ENCODE results near the gene CHST6. TPM values are rescaled to one million over a fixed set of nuclear protein-coding genes. Genes with fewer than 3 reads are reported as not detected.

Gene CHST6
- total RNA-seq, 1 experiment from 2014 or later: 17.9 TPM

GRCh38 chr16:75446416-75446815 is 48.8 kb downstream of the CHST6 start:
- ChIA-PET POLR2A (no interaction called here), CTCF (interaction anchor here (0.6 to 1.4 kb wide), 2 partner anchors 19 to 77 kb away, joined by 3 to 4 read pairs; no protein-coding TSS in a partner anchor)
- H3K79me2 ChIP-seq (ENCODE audit: insufficient read depth, low read length): peaks cover 21% of the 10 kb centered on the region

More at GRCh38 chr16:75446416-75446815, 48.8 kb downstream of the CHST6 start:
- TF ChIP-seq MAX (IDR thresholded peaks at IDR 0.05): no peak
- no peak for TF ChIP-seq ZNF274 (IDR thresholded peaks at IDR 0.05; ENCODE audit: low read depth, low read length)
- no peak for TF ChIP-seq EZH2phosphoT487 (IDR thresholded peaks at IDR 0.05; ENCODE audit: borderline replicate concordance)
- TF ChIP-seq JUND (IDR thresholded peaks at IDR 0.05): no peak
- TF ChIP-seq SP1 (IDR thresholded peaks at IDR 0.05; ENCODE audit: low read depth): no peak
- TF ChIP-seq SRF (IDR thresholded peaks at IDR 0.05; ENCODE audit: low read depth): no peak
- no peak for TF ChIP-seq ZFX (IDR thresholded peaks at IDR 0.05)
- no peak for TF ChIP-seq ZBTB33 (IDR thresholded peaks at IDR 0.05; ENCODE audit: extremely low read depth, insufficient replicate concordance, low read length)
- TF ChIP-seq YY1 (IDR thresholded peaks at IDR 0.05; ENCODE audit: extremely low read depth, insufficient replicate concordance, low read depth, low read length): no peak
- TF ChIP-seq CTCF (IDR thresholded peaks at IDR 0.05 in 2 of 3, conservative IDR thresholded peaks at IDR 0.05 in 1 of 3; ENCODE audit: borderline replicate concordance in 1 of 3, insufficient read depth in 1 of 3, low read depth in 2 of 3, low read length in 2 of 3): no peak
- TF ChIP-seq FOSL1 (IDR thresholded peaks at IDR 0.05; ENCODE audit: low read depth): no peak
- no peak for TF ChIP-seq POLR2A (IDR thresholded peaks at IDR 0.05; ENCODE audit: borderline replicate concordance, extremely low read depth, insufficient read depth, insufficient read length)
- no peak for TF ChIP-seq EZH2 (IDR thresholded peaks at IDR 0.05)
- TF ChIP-seq POLR2AphosphoS5 (IDR thresholded peaks at IDR 0.05; ENCODE audit: low read depth, low read length): no peak
- no peak for TF ChIP-seq EGR1 (IDR thresholded peaks at IDR 0.05; ENCODE audit: low read depth)
- TF ChIP-seq ELF1 (IDR thresholded peaks at IDR 0.05; ENCODE audit: borderline replicate concordance, low read depth): no peak
- no peak for TF ChIP-seq REST (IDR thresholded peaks at IDR 0.05; ENCODE audit: low read depth)
- no peak for TF ChIP-seq RAD21 (IDR thresholded peaks at IDR 0.05; ENCODE audit: low read depth)
- TF ChIP-seq TCF7L2 (IDR thresholded peaks at IDR 0.05; ENCODE audit: borderline replicate concordance, extremely low read depth, insufficient read depth, insufficient read length): no peak
- ATAC-seq (no peak), DNase-seq (ENCODE audit: low read depth, low spot score) (no peak)
- Histone ChIP-seq H3K9me2 (ENCODE audit: insufficient read depth) (no peaks in the 10 kb centered on the region), H3K4me3 (replicated peaks in 1 of 2; ENCODE audit: low read depth in 1 of 2, low read length in 2 of 2) (no peak overlapping the region), H2AFZ (ENCODE audit: low read depth, low read length, poor library complexity, severe bottlenecking) (no peak overlapping the region), H3K27me3 (ENCODE audit: insufficient read depth, low read length) (no peaks in the 10 kb centered on the region), H3K9me3 (ENCODE audit: control insufficient read depth in 1 of 2, insufficient read depth in 1 of 2, low read depth in 1 of 2, low read length in 2 of 2) (no peaks in the 10 kb centered on the region), H3K4me2 (ENCODE audit: low read length) (no peak overlapping the region), H3K27ac (ENCODE audit: low read depth, low read length) (no peak overlapping the region), H3K36me3 (ENCODE audit: control insufficient read depth in 1 of 2, insufficient read depth in 2 of 2, low read length in 2 of 2) (peaks cover 0 to 7% of the 10 kb centered on the region in 2 experiments; a peak in 2 of 4 replicates), H3K9ac (ENCODE audit: low read length) (no peak overlapping the region), H3K4me1 (ENCODE audit: control insufficient read depth in 1 of 2, insufficient read depth in 2 of 2, low read length in 2 of 2) (no peaks in the 10 kb centered on the region), H4K20me1 (ENCODE audit: insufficient read depth) (no peaks in the 10 kb centered on the region)
- RAD21 ChIA-PET (ENCODE audit: low non-redundant PET in 1 of 2, low total read pairs in 2 of 2, uncharacterized antibody in 2 of 2, unreplicated experiment in 2 of 2): no interaction called here
- intact Hi-C loops (cut with micrococcal nuclease): no loop called here
- no TSS peak for BruUV-seq (replicated peaks)
